Stimulated activated CD4-positive, alpha-beta T cell treated with anti-CD3 and anti-CD28 coated beads, TNF-alpha, amount 100 ng/mL, for 1 hour (primary cell): ENCODE data around the gene KTI12.
"Not testable (repeated sequence)": the region's sequence is repeated elsewhere in the genome, so short reads cannot be mapped to it uniquely, and the experiment has no call there.

Experiments
- DNase-seq, 3 donors: peaks; one replicate each; pipeline ENCODE4 v3.0.0-alpha.2; 2020; ENCODE audit warnings: low read depth in 3 of 3, low spot score in 1 of 3

Gene KTI12

DNA sequence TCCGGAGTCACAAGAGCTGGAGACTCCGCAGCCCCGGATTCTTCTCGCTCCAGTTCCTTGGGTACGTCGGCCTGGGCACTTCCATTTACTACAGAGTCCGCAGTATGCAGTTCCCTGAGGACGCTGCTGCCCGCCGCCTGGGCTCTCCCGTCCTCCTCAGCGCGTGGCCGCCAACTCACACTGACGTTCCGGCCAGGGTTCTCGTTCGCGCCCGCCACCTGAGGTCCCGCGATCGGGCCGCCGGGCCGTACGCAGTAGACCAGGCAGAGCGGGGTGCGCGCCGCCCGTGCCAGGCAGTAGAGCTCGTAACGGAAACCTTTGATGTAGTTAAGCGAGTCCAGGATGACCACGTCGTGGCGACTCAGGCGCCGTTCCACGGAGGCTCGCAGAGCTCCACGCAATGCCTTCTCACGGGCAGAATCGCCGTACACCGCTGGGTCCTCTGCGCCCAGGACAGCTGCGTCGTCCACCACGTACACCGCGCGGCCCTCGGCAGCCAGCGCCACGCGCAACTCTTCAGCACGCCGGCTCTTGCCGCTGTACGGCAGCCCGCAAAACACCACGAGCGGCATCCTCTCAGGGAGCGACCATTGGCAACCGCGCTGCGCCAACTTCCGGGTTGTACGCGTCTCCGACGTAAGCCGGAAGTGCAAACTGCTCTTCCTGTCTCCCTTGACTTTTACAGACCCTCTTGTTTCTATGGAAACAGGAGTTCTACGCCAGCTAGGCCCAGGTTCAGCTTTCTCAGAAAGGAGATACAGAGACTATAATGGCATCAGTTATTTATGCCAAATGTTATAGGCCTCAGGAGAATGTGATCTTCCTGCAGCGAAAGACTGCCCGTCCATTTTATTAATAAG is at the start of gene KTI12:
Gene KTI12, minus strand, starts transcription at position 621 of the 860 bp plus-strand sequence. Its CDS starts 49 bp downstream, at position 572.
- DNase-seq, result peak; percentile 62 to 70 (median 66)

GRCh38 chr1:52080014-52080415 is 46.4 kb upstream of the KTI12 start:
- no peak for DNase-seq

- DNase-seq, result not testable (repeated sequence)
Measured at GRCh38 chr1:52077277-52077676, 43.7 kb upstream of the KTI12 start.

DNA sequence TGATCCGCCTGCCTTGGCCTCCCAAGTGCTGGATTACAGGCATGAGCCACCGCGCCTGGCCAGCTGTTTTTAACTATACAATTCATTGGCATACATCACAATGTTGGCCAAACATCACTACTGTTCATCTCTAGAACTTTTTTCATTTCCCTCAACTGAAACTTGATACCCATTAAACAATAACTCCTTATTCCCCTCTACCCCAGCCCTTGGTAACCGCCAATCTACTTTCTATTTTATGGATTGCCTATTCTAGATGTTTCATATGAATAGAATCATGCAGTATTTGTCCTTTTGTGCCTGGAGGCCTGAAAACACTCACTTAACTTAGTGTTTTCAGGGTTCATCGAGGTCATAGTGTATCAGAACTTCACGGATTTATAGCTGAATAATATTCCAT is 38.7 kb upstream of the KTI12 start:
- DNase-seq, result no peak

- DNase-seq, result no peak
Measured at GRCh38 chr1:52070704-52071103, 37.1 kb upstream of the KTI12 start.

DNA sequence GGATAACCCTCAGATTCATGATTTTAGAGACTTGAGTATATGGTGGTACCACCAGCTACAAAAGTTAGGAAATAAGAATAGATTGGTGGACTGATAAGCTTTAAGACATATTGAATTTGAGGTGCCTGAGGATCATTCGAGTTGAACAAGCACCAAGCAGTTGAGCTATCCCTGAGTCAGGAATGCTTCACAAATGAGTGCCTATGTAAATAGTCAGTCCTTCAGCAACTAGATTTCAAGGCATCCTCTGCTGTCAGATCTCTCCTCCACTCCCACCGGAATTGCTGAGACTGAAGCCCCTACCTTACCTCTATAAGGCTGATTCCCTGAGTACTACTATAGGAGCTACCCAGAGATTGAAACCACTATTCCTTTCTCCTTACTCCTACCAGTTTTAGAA is 29.6 kb upstream of the KTI12 start:
- no peak for DNase-seq

GRCh38 chr1:52060822-52061221 is 27.2 kb upstream of the KTI12 start:
- no peak for DNase-seq

- no peak for DNase-seq
Measured at GRCh38 chr1:52059888-52060287, 26.3 kb upstream of the KTI12 start.

GRCh38 chr1:52059321-52059720 is 25.7 kb upstream of the KTI12 start:
- no peak for DNase-seq

DNA sequence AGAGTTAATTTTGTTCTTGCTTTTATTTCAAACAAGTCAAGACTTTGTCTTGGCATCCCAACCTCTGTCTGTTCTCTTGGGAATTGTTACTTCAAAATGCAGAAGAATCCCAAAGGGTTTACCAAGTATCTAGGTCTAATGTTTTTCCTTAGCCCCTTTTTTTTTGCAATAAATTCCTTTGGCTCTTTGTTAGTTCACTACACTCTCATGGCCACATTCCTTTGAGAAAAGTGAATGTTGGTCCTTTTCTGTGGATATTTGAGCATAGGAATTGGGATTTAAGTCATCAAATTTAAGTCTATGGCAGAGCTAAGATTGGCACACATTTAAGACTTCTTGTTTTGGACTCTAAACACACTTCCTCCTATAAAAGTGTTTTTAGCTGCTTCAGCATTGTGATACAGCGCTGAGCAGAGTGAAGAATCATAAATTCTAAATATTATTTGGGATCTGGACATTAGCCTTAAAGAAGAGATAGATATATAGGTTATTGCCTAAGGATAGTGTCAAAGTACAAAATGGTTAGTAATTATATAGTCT is 24.3 kb upstream of the KTI12 start:
- no peak for DNase-seq

DNA sequence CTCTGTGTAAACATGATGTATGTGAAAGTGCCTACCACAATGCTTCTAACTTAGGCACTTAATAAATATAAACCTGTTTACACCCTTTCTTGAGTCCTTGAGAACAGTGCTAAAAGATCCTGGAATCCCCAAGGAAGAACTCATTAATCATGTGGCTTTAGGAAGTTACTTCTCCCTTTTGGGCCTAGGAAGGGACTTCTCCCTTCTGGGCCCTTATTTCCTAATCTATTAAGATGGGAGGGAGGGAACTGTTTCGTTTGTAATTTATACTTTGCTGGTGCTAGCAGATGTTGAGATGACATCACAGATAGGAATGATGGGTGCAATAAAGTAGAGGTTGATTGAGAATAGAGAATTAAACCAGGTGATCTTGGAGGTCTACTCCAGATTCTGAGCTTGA is 23.6 kb upstream of the KTI12 start:
- no peak for DNase-seq

DNA sequence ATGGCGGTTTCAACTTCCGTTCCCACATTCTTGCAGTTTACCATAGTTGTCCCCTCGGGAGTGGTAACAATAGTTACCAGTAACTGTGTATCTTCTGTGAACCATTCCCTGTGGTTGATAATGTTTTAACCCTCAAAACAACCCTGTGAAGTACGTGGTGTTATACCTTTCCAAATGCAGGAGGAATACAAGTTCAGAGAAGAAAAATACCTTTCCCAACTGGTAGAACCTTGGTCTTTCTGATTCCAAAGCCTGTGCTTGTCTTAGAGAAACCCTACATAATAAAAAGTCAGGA is 23.3 kb upstream of the KTI12 start:
- no peak for DNase-seq

- DNase-seq, result peak; percentile 77 to 82 (median 82)
Measured at GRCh38 chr1:52056163-52056936, 22.7 kb upstream of the KTI12 start, which contains the start of gene BTF3L4. BTF3L4 (plus strand) TSS chr1:52056295; CDS start chr1:52059848, 3,553 bp downstream.

DNA sequence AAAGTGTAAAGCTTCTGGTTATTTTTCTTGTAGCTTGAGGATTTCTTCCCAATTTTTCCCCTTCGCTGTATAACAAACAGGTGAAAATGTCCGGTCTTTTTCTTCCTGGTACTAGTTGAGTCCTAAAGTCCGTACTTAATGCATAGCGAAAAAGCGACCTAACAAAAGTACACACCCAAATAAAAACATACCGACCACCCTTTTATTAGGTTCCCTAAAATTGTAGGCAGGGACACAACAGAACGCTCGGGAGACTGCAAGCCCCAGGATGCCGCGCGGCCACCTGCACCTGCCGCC is 22.2 kb upstream of the KTI12 start:
- no peak for DNase-seq

- peak in 2 of 3 donors; percentile 15 to 47 for DNase-seq
Measured at GRCh38 chr1:52055066-52055865, 21.7 kb upstream of the KTI12 start, which contains the start of gene TXNDC12. TXNDC12 (minus strand) TSS chr1:52055191; CDS start chr1:52055096, 95 bp downstream.

DNA sequence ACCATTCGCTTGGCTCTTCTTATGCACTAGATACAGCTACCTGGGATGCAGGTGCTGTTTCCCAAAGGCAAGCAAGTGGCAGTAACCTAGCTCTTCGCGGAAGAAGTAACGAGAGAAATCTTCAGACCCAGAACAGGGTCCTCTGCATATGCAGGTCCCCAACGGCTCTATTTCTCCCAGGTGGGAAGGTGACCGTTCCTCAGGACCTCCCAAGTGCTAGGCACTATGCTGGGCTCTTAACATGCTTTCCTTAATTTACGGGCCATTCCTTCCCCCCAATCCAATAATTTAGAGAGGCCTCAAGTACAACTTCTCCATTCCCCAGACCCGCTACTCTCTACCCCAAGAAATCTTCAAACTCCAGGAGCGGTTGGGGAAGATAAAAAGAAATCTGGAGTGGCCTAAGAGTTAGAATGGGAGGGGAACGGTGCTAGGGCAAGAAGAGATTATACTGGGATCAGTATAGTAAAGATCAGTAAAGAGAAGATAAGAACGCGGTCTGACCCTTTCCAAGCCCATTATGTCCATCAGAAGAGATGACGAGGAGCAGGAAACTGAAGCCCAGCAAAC is 21.0 kb upstream of the KTI12 start:
- no peak for DNase-seq

DNA sequence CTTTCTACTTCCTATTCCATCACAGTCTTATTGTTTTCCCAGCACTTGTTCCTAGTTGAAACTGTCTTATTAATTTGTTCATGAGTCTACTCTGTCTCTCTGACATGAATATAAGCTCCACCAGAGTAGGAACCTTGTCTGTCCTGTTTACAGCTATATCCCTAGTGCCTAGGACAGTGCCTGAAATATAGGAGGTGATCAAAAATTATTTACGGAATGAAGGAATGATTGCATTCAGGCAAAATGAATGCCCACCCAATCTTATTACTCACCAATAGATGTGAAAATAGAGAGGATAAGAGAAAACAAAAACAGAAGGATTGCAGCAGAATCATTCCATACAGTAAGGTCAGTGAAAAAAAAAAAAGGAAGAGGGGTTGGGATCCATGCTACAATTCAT is 20.3 kb upstream of the KTI12 start:
- no peak for DNase-seq

DNA sequence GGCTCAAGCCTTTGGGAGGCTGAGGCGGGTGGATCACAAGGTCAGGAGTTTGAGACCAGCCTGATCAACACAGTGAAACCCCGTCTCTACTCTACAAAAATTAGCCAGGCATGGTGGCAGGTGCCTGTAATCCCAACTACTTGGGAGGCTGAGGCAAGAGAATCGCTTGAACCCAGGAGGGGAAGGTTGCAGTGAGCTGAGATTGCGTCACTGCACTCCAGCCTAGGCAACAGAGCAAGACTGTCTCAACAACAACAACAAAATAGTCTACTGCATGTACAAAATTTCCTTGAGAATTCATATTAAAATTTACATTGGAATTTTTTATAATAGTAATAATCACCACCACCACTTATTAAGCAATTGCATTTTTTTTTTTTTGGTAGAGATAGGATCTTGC is 15.7 kb upstream of the KTI12 start:
- not testable (repeated sequence) for DNase-seq

- not testable (repeated sequence) for DNase-seq
Measured at GRCh38 chr1:52045666-52046195, 12.1 kb upstream of the KTI12 start.

DNA sequence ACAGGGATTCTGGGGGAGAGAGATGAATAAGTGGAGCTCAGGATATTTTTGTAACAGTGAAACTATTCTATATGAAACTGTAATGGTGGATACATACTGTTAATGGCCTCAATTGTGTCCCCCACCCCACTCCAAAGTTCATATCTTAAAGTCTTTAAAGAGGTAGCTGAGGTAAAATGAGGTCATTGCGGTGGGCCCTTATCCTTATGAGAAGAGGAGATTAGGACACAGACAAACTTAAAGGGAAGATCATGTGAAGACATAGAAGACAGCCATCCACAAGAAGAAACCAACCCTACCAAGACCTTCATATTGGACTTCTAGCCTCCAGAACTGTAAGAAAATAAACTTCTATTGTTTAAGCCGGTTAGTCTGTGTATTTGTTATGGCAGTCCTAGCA is 11.6 kb upstream of the KTI12 start:
- no peak for DNase-seq
